HEK293T (cell line): ENCODE measurements around the gene ARHGAP9.

ENCODE experiments used
- CTCF ChIA-PET: fragments of 350-600 bp; formaldehyde crosslinking; extraction: SDS; loops from one replicate; lab custom pipeline; 2021; ENCODE audit warnings: antibody characterized with exemption, inconsistent platforms; lab: Yijun Ruan, JAX
- POLR2A ChIA-PET: fragments of 350-600 bp; formaldehyde crosslinking; extraction: SDS; loops from one replicate; lab custom pipeline; 2020; ENCODE audit warnings: antibody characterized with exemption, inconsistent platforms; lab: Yijun Ruan, JAX
- DNase-seq: peaks from one replicate; pipeline ENCODE4 v3.0.0; 2012; ENCODE audit warnings: mixed read lengths; ENCODE audit errors: extremely low spot score
- ARNT ChIP-seq: fragments of 450-650 bp; IDR thresholded peaks from 2 replicates; pipeline ENCODE4 v1.6.1; 2017; ENCODE audit warnings: mild to moderate bottlenecking
- BHLHE40 ChIP-seq: fragments of 450-650 bp; IDR thresholded peaks from 2 replicates; pipeline ENCODE4 v1.6.1; 2016; ENCODE audit warnings: mild to moderate bottlenecking, moderate library complexity, borderline replicate concordance
- CTBP1 ChIP-seq: fragments of 450-650 bp; IDR thresholded peaks from 2 replicates; pipeline ENCODE4 v1.6.1; 2016; ENCODE audit warnings: borderline replicate concordance
- ELF4 ChIP-seq: fragments of 450-650 bp; IDR thresholded peaks from 2 replicates; pipeline ENCODE4 v1.6.1; 2017; ENCODE audit warnings: antibody characterized with exemption
- FOXA1 ChIP-seq: fragments of 450-650 bp; IDR thresholded peaks from 2 replicates; pipeline ENCODE4 v1.6.1; 2016; ENCODE audit warnings: mild to moderate bottlenecking
- FOXK2 ChIP-seq: fragments of 450-650 bp; IDR thresholded peaks from 2 replicates; pipeline ENCODE4 v1.6.1; 2016; ENCODE audit warnings: mild to moderate bottlenecking
- FOXM1 ChIP-seq: fragments of 450-650 bp; IDR thresholded peaks from 2 replicates; pipeline ENCODE4 v1.6.1; 2017; ENCODE audit warnings: mild to moderate bottlenecking, borderline replicate concordance
- HDGF ChIP-seq: fragments of 450-650 bp; IDR thresholded peaks from 2 replicates; pipeline ENCODE4 v1.6.1; 2017; ENCODE audit warnings: antibody characterized with exemption, borderline replicate concordance
- L3MBTL2 ChIP-seq: fragments of 450-650 bp; conservative IDR thresholded peaks from 2 replicates; pipeline ENCODE4 v1.6.1; 2016; ENCODE audit warnings: mild to moderate bottlenecking
- LEF1 ChIP-seq: fragments of 450-650 bp; IDR thresholded peaks from 2 replicates; pipeline ENCODE4 v1.6.1; 2017; ENCODE audit warnings: mild to moderate bottlenecking, borderline replicate concordance
- NFRKB ChIP-seq: fragments of 450-650 bp; IDR thresholded peaks from 2 replicates; pipeline ENCODE4 v1.6.1; 2016; ENCODE audit warnings: mild to moderate bottlenecking, moderate library complexity
- PKNOX1 ChIP-seq: fragments of 450-650 bp; IDR thresholded peaks from 2 replicates; pipeline ENCODE4 v1.6.1; 2016
- SP1 ChIP-seq: fragments of 450-650 bp; IDR thresholded peaks from 2 replicates; pipeline ENCODE4 v1.6.1; 2017
- SUZ12 ChIP-seq: fragments of 450-650 bp; IDR thresholded peaks from 2 replicates; pipeline ENCODE4 v1.6.1; 2016; ENCODE audit warnings: mild to moderate bottlenecking
- TARDBP ChIP-seq: fragments of 450-650 bp; IDR thresholded peaks from 2 replicates; pipeline ENCODE4 v1.6.1; 2016
- ZNF384 ChIP-seq: fragments of 450-650 bp; IDR thresholded peaks from 2 replicates; pipeline ENCODE4 v1.6.1; 2016

ARHGAP9 gene

GRCh38 chr12:57461276-57461916, 18.3 kb downstream of the ARHGAP9 start:
- peak; percentile 74 for DNase-seq
- TF ChIP-seq ARNT (no peak), HDGF (no peak), PKNOX1 (no peak), SP1 (no peak), CTBP1 (no peak), TARDBP (no peak), L3MBTL2 (no peak), ELF4 (no peak), NFRKB (no peak), LEF1 (no peak), BHLHE40 (no peak), ZNF384 (no peak), FOXK2 (no peak), FOXA1 (no peak), FOXM1 (no peak)
- POLR2A ChIA-PET, result interaction anchor here (0.9 to 2.9 kb wide), 3 partner anchors 9 to 216 kb away, joined by 3 to 10 read pairs (median 7); partner anchors contain the start of gene DDIT3
- CTCF ChIA-PET, result interaction anchor here (0.6 to 1.7 kb wide), 4 partner anchors 19 to 247 kb away, joined by 3 to 4 read pairs (median 3); partner anchors contain the start of gene ARHGAP9

- TF ChIP-seq BHLHE40, result no peak
- no peak for TF ChIP-seq ZNF384
- TF ChIP-seq HDGF, result no peak
- TF ChIP-seq FOXA1, result no peak
- no peak for TF ChIP-seq TARDBP
- no peak for DNase-seq
- ChIA-PET POLR2A (interaction anchor here (0.9 to 2.9 kb wide), 3 partner anchors 9 to 216 kb away, joined by 3 to 10 read pairs (median 7); partner anchors contain the start of gene DDIT3), CTCF (interaction anchor here (0.6 to 0.7 kb wide), 3 partner anchors 16 to 218 kb away, joined by 3 read pairs; no protein-coding TSS in a partner anchor)
These were observed 18.8 kb downstream of the ARHGAP9 start for GRCh38 chr12:57460841-57461275.

- ChIA-PET POLR2A (interaction anchor here (0.8 to 2.0 kb wide), 2 partner anchors 8 to 55 kb away, joined by 3 to 7 read pairs; no protein-coding TSS in a partner anchor), CTCF (interaction anchor here (0.6 to 0.7 kb wide), 2 partner anchors 17 to 99 kb away, joined by 3 read pairs; no protein-coding TSS in a partner anchor)
- no peak for TF ChIP-seq HDGF
- TF ChIP-seq LEF1, result no peak
- TF ChIP-seq BHLHE40, result no peak
- no peak for TF ChIP-seq FOXM1
- TF ChIP-seq ARNT, result no peak
- no peak for TF ChIP-seq ELF4
- no peak for TF ChIP-seq NFRKB
- TF ChIP-seq SUZ12, result no peak
- TF ChIP-seq TARDBP, result no peak
- no peak for DNase-seq
These were observed 19.2 kb downstream of the ARHGAP9 start for GRCh38 chr12:57460468-57460784.

GRCh38 chr12:57459750-57460467, 19.8 kb downstream of the ARHGAP9 start, which contains the start of gene GLI1:
Gene GLI1, plus strand, starts transcription at chr12:57459785. Its CDS starts 3,907 bp downstream, at chr12:57463692.
- POLR2A ChIA-PET, result interaction anchor here (0.7 to 2.0 kb wide), 6 partner anchors 26 to 232 kb away, joined by 3 to 11 read pairs (median 3); partner anchors contain the start of genes ARHGEF25 and INHBC
- TF ChIP-seq L3MBTL2, result peak; percentile 47; the same call in 1 of the 2 replicates
- TF ChIP-seq FOXK2, result no peak
- DNase-seq, result no peak
- CTCF ChIA-PET, result interaction anchor here (0.6 to 1.5 kb wide), 10 partner anchors 9 to 246 kb away, joined by 3 to 10 read pairs (median 3); no protein-coding TSS in a partner anchor

- POLR2A ChIA-PET, result interaction anchor here (0.7 to 2.0 kb wide), 17 partner anchors 11 to 285 kb away, joined by 3 to 11 read pairs (median 3); partner anchors contain the start of genes ARHGEF25, INHBC, SHMT2 and TSPAN31
- TF ChIP-seq SP1 (no peak), ARNT (no peak), PKNOX1 (no peak), NFRKB (no peak), TARDBP (no peak), ELF4 (no peak), FOXA1 (no peak), CTBP1 (0 out of 2 replicates have a peak, but pooled peaks have one; percentile 22), FOXM1 (0 out of 2 replicates have a peak, but pooled peaks have one; percentile 46), HDGF (no peak), BHLHE40 (no peak)
- DNase-seq, result peak; percentile 83
- CTCF ChIA-PET, result interaction anchor here (0.5 to 1.5 kb wide), 30 partner anchors 10 to 347 kb away, joined by 3 to 10 read pairs (median 3); partner anchors contain the start of gene DDIT3
These were observed 20.5 kb downstream of the ARHGAP9 start for GRCh38 chr12:57459055-57459749.

GRCh38 chr12:57458665-57459054, 21.0 kb downstream of the ARHGAP9 start:
- POLR2A ChIA-PET, result interaction anchor here (0.8 to 2.0 kb wide), 16 partner anchors 11 to 286 kb away, joined by 3 to 11 read pairs (median 3); partner anchors contain the start of genes ARHGAP9, INHBC, SHMT2 and TSPAN31
- TF ChIP-seq SP1 (no peak), L3MBTL2 (no peak), HDGF (no peak), LEF1 (no peak), NFRKB (no peak), TARDBP (no peak), PKNOX1 (no peak), FOXK2 (no peak), ELF4 (no peak), BHLHE40 (no peak), SUZ12 (no peak), ZNF384 (no peak), CTBP1 (no peak), ARNT (no peak), FOXM1 (no peak), FOXA1 (no peak)
- no peak for DNase-seq
- CTCF ChIA-PET, result interaction anchor here (0.5 to 1.5 kb wide), 31 partner anchors 10 to 347 kb away, joined by 3 to 10 read pairs (median 3); partner anchors contain the start of gene DDIT3
